Astrocyte of the spinal cord (primary cell): ENCODE data around the gene OR5M3.

Source experiments
- DNase-seq: peaks from one replicate; pipeline ENCODE4 v3.0.0; 2011; ENCODE audit warnings: low read depth, low spot score
- H3K4me3 ChIP-seq: 2 replicates; pipeline ENCODE4 v1.5.1; 2011; ENCODE audit warnings: low read depth, mild to moderate bottlenecking, low read length, moderate library complexity
- CTCF ChIP-seq: IDR thresholded peaks from 2 replicates; pipeline ENCODE4 v1.5.1; 2012; ENCODE audit warnings: low read depth, mild to moderate bottlenecking, low read length, inconsistent platforms
- in situ Hi-C: cut with HindIII; loops from 2 replicates; pipeline ENCODE4 v1.10.0; 2017; ENCODE audit warnings: low sequenced_read_pairs

Gene OR5M3

DNA sequence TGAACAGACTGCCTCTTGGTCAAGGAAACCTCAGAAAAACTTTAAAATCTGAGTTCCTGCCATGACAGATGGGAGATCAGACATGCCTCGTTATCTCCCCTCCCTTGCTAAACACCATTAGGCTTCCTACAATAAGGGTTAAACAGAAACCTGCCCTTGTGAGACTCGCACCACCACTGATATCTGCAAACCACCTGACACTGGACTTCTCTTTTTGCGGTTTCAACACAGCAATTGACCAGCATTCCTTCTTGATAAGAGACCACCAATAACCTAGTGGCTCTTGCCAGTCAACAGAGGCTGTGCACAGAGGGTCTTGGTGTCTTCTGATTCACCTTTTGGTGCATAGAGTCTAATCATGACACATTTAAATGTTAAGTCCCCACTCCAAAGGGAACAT lies 13.6 kb upstream of the OR5M3 start:
- TF ChIP-seq CTCF, result no peak
- no peak for DNase-seq
- no peak overlapping the region for H3K4me3 ChIP-seq
- in situ Hi-C loops, result no loop called here

GRCh38 chr11:56474729-56475235 lies 1.6 kb upstream of the OR5M3 start:
- no peak for TF ChIP-seq CTCF
- DNase-seq, result no peak
- in situ Hi-C loops, result no loop called here
- H3K4me3 ChIP-seq, result no peak overlapping the region

GRCh38 chr11:56457076-56457475 lies 16.1 kb downstream of the OR5M3 start:
- in situ Hi-C loops, result no loop called here
- no peak overlapping the region for H3K4me3 ChIP-seq
- DNase-seq, result no peak
- no peak for TF ChIP-seq CTCF

- DNase-seq, result no peak
- no peak overlapping the region for H3K4me3 ChIP-seq
- TF ChIP-seq CTCF, result no peak
- in situ Hi-C loops, result no loop called here
These were observed 19.6 kb downstream of the OR5M3 start for GRCh38 chr11:56453521-56453920.
